SU-DHL-6 (cell line): Measurements from ENCODE around the gene INO80E.
A peak's percentile ranks its signal among the peaks of the same experiment; 100 is the strongest.

Experiments used
- H2AFZ ChIP-seq: fragments of 200-600 bp; sonication (generic); 2 replicates; pipeline ENCODE4 v1.6.1; 2014; ENCODE audit warnings: low read depth, mild to moderate bottlenecking, moderate library complexity, mixed read lengths, antibody characterized with exemption, low read length; ENCODE audit not compliant: severe bottlenecking
- H3F3A ChIP-seq: fragments of 200-600 bp; shearing (Covaris generic); 2 replicates; pipeline ENCODE4 v1.6.0; 2016; ENCODE audit warnings: antibody characterized with exemption, mild to moderate bottlenecking; ENCODE audit not compliant: insufficient read depth
- H3K27ac ChIP-seq: fragments of 200-600 bp; sonication (generic); 2 replicates; pipeline ENCODE4 v1.5.1; 2016; ENCODE audit warnings: low read depth, mild to moderate bottlenecking, low read length, moderate library complexity, mixed read lengths
- H3K27me3 ChIP-seq: fragments of 200-600 bp; sonication (generic), shearing (Covaris generic); 2 replicates; pipeline ENCODE4 v1.6.0; 2014; ENCODE audit warnings: mild to moderate bottlenecking, low read length
- H3K36me3 ChIP-seq: fragments of 200-600 bp; sonication (generic); 2 replicates; pipeline ENCODE4 v1.6.1; 2014; ENCODE audit warnings: mild to moderate bottlenecking, low read length, mixed read lengths
- H3K4me2 ChIP-seq: fragments of 300-600, 200-600 bp; shearing (Covaris generic), sonication (generic); 2 replicates; pipeline ENCODE4 v1.6.0; 2014; ENCODE audit warnings: low read length, low read depth, mild to moderate bottlenecking; ENCODE audit not compliant: poor library complexity, severe bottlenecking
- H3K4me3 ChIP-seq: fragments of 200-600 bp; sonication (generic); 2 replicates; pipeline ENCODE4 v1.5.1; 2014; ENCODE audit warnings: antibody characterized with exemption, low read length, mild to moderate bottlenecking, mixed read lengths; ENCODE audit not compliant: insufficient read depth, poor library complexity, severe bottlenecking
- H3K79me2 ChIP-seq: fragments of 200-600 bp; sonication (generic); 2 replicates; pipeline ENCODE4 v1.6.1; 2014; ENCODE audit warnings: mild to moderate bottlenecking, low read length, moderate library complexity; ENCODE audit not compliant: insufficient read depth
- H3K9ac ChIP-seq: fragments of 200-600 bp; sonication (generic); 2 replicates; pipeline ENCODE4 v1.7.0; 2014; ENCODE audit warnings: mild to moderate bottlenecking, low read length
- H3K9me2 ChIP-seq: fragments of 200-600 bp; sonication (generic); replicated peaks from 2 replicates; pipeline ENCODE4 v1.6.1; 2014; ENCODE audit warnings: low read length; ENCODE audit not compliant: insufficient read depth
- H3K9me3 ChIP-seq: fragments of 200-600 bp; sonication (generic); 2 replicates; pipeline ENCODE4 v1.6.1; 2014; ENCODE audit warnings: low read length, mixed read lengths; ENCODE audit not compliant: insufficient read depth
- H4K20me1 ChIP-seq: fragments of 200-600 bp; sonication (generic); 2 replicates; pipeline ENCODE4 v1.6.1; 2014; ENCODE audit warnings: low read depth, mild to moderate bottlenecking, antibody characterized with exemption, low read length, moderate library complexity, mixed read lengths
- EZH2phosphoT487 ChIP-seq: fragments of 200-600 bp; sonication (generic), shearing (Covaris generic); conservative IDR thresholded peaks from 2 replicates; pipeline ENCODE4 v1.6.1; 2018; ENCODE audit warnings: mild to moderate bottlenecking, antibody characterized with exemption, low read length, moderate library complexity, mixed read lengths
- TF ChIP-seq, protein P1 (sequence below): fragments of 200-600 bp; sonication (generic); IDR thresholded peaks from one replicate; pipeline ENCODE4 v1.5.1; 2017; ENCODE audit warnings: antibody characterized with exemption, mild to moderate bottlenecking, low read length, moderate library complexity; ENCODE audit not compliant: insufficient read depth, poor library complexity, severe bottlenecking

INO80E gene

GRCh38 chr16:30005341-30006094 lies 9.5 kb downstream of the INO80E start:
- H3K4me3 ChIP-seq = no peak overlapping the region
- H3K9ac ChIP-seq = no peak overlapping the region

GRCh38 chr16:30006095-30006473 lies 10.0 kb downstream of the INO80E start:
- no peak overlapping the region for H3K27ac ChIP-seq
- TF ChIP-seq EZH2phosphoT487 = no peak
- TF ChIP-seq, protein P1, sequence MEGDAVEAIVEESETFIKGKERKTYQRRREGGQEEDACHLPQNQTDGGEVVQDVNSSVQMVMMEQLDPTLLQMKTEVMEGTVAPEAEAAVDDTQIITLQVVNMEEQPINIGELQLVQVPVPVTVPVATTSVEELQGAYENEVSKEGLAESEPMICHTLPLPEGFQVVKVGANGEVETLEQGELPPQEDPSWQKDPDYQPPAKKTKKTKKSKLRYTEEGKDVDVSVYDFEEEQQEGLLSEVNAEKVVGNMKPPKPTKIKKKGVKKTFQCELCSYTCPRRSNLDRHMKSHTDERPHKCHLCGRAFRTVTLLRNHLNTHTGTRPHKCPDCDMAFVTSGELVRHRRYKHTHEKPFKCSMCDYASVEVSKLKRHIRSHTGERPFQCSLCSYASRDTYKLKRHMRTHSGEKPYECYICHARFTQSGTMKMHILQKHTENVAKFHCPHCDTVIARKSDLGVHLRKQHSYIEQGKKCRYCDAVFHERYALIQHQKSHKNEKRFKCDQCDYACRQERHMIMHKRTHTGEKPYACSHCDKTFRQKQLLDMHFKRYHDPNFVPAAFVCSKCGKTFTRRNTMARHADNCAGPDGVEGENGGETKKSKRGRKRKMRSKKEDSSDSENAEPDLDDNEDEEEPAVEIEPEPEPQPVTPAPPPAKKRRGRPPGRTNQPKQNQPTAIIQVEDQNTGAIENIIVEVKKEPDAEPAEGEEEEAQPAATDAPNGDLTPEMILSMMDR = no peak
- H3K36me3 ChIP-seq = no peaks in the 10 kb centered on the region

More at GRCh38 chr16:30005341-30006094, 9.5 kb downstream of the INO80E start:
- Histone ChIP-seq H2AFZ (no peak overlapping the region), H3K9me3 (no peaks in the 10 kb centered on the region), H3K4me2 (no peak overlapping the region), H3K79me2 (no peaks in the 10 kb centered on the region), H3K27ac (no peak overlapping the region), H3F3A (no peaks in the 10 kb centered on the region), H3K9me2 (no peaks in the 10 kb centered on the region), H3K27me3 (no peaks in the 10 kb centered on the region), H3K36me3 (no peaks in the 10 kb centered on the region), H4K20me1 (no peaks in the 10 kb centered on the region)
- TF ChIP-seq, protein P1 = peak; percentile 85
- TF ChIP-seq EZH2phosphoT487 = no peak

GRCh38 chr16:30006659-30007377 lies 10.8 kb downstream of the INO80E start:
- TF ChIP-seq EZH2phosphoT487 = no peak
- TF ChIP-seq, protein P1 = no peak
- no peak overlapping the region for H3K27ac ChIP-seq
- H3K79me2 ChIP-seq = no peaks in the 10 kb centered on the region
- no peak overlapping the region for H2AFZ ChIP-seq
- no peaks in the 10 kb centered on the region for H3F3A ChIP-seq
- H3K27me3 ChIP-seq = no peaks in the 10 kb centered on the region
- H3K4me3 ChIP-seq = no peak overlapping the region
- H3K36me3 ChIP-seq = no peaks in the 10 kb centered on the region
- H3K9ac ChIP-seq = no peak overlapping the region
- H4K20me1 ChIP-seq = no peaks in the 10 kb centered on the region
- no peaks in the 10 kb centered on the region for H3K9me3 ChIP-seq
- H3K4me2 ChIP-seq = no peak overlapping the region
- no peaks in the 10 kb centered on the region for H3K9me2 ChIP-seq

More at GRCh38 chr16:30006095-30006473, 10.0 kb downstream of the INO80E start:
- Histone ChIP-seq H3K27me3 (no peaks in the 10 kb centered on the region), H2AFZ (no peak overlapping the region), H3K9ac (no peak overlapping the region), H3K4me2 (no peak overlapping the region), H3K4me3 (no peak overlapping the region), H3K9me2 (no peaks in the 10 kb centered on the region), H3K79me2 (no peaks in the 10 kb centered on the region), H3F3A (no peaks in the 10 kb centered on the region), H4K20me1 (no peaks in the 10 kb centered on the region), H3K9me3 (no peaks in the 10 kb centered on the region)
